ENCODE measurements around the gene RFTN1. TPM values are rescaled to one million over a fixed set of nuclear protein-coding genes. Genes with fewer than 3 reads are reported as not detected.

Gene RFTN1
- total and polyA plus RNA-seq, 9 of the 15 experiments (the other 6 are each of a cell fraction or from before 2014, with no cell fraction given): 0.08 to 0.51 (median 0.11) TPM; not detected in 6

DNA sequence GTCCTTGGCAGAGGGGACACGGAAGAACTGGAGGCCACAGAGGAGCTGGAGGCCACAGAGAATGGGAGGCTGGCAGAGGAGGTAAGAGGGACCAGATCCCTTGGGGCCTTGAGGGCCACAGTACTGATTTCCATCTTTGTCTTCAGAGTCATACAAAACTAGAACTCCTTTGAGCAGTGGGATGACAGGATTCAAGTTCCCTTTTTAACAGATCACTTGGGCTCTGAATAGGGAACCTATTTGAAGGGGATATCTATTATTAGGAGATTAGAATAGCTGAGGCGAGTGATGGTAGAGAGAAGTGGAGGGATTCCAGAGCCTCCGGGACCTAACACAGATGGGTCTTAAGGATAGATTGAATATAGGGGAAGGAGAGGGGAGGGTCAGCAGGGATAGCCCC, 192.8 kb downstream of the RFTN1 start:
- 89% methylated on average over 3 of the region's 3 CpGs for WGBS (ENCODE audit: insufficient coverage, low coverage, missing lambda C conversion rate)
- no peak for ATAC-seq
- intact Hi-C loops (cut with micrococcal nuclease) (no loop called here), in situ Hi-C loops (cut with MboI) (no loop called here)
- Histone ChIP-seq H3K36me3 (ENCODE audit: control insufficient read depth, insufficient read depth, low read length) (peaks cover 78% of the 10 kb centered on the region), H4K20me1 (replicated peaks; ENCODE audit: control insufficient read depth, insufficient read depth, low read length) (no peaks in the 10 kb centered on the region), H3K27me3 (ENCODE audit: control insufficient read depth in 2 of 2, insufficient read depth in 2 of 2, low read length in 2 of 2) (no peaks in the 10 kb centered on the region), H3K79me2 (ENCODE audit: control insufficient read depth, insufficient read depth, low read length) (no peaks in the 10 kb centered on the region), H3K4me3 (no peak overlapping the region), H3K4me1 (replicated peaks in 1 of 2; ENCODE audit: control insufficient read depth in 2 of 2, insufficient read depth in 2 of 2, low read length in 2 of 2) (peaks cover 0 to 12% of the 10 kb centered on the region in 2 experiments; a peak in 2 of 5 replicates), H2AFZ (ENCODE audit: low read depth, low read length) (no peak overlapping the region), H3K4me2 (ENCODE audit: insufficient read depth, low read length) (no peak overlapping the region), H3K9me3 (replicated peaks; ENCODE audit: control insufficient read depth, insufficient read depth, low read depth, low read length) (no peaks in the 10 kb centered on the region), H3K27ac (ENCODE audit: extremely low read depth, low read depth, low read length) (no peak overlapping the region), H3K9me1 (ENCODE audit: control insufficient read depth, insufficient read depth, low read length) (no peaks in the 10 kb centered on the region), H3K9ac (ENCODE audit: insufficient read depth in 1 of 2, low read depth in 2 of 2, low read length in 2 of 2) (no peak overlapping the region)
- no peak for DNase-seq (ENCODE audit: extremely low read depth in 1 of 4, low spot score in 3 of 4)
- POLR2A ChIA-PET: interaction anchor here (0.6 to 0.9 kb wide), 3 partner anchors 9 to 88 kb away, joined by 4 read pairs; no protein-coding TSS in a partner anchor
- CTCF ChIA-PET (ENCODE audit: low intra/inter-chr PET ratio): interaction anchor here (2.2 to 3.0 kb wide), 2 partner anchors 30 to 53 kb away, joined by 13 to 24 read pairs; no protein-coding TSS in a partner anchor
- BruUV-seq (replicated peaks): no TSS peak
- no peak for TF ChIP-seq HNRNPL (IDR thresholded peaks at IDR 0.05; ENCODE audit: low read depth, low read length)
- FAIRE-seq: no peak

DNA sequence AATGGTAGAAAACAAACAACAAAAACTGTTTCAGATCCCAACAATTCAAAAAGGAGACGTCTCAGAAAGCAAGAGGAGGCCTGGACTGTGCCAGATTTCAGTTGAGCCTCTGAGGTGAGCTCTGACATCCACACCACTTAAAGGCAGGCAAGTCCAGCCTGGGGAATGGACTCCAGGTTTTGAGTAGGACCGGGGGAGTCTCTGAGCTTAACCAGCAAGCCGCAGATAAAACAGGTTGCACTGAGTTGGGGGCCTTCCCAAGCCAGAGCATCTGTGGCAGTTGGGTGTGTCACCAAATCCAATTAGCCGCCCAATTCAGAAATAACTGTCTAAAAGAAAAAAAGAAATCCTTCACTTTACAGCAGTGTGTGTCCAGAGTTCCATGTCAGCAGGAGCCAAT, 193.8 kb downstream of the RFTN1 start:
- no peaks in the 10 kb centered on the region for H3K9me1 ChIP-seq (ENCODE audit: control insufficient read depth, insufficient read depth, low read length)
- BruUV-seq (replicated peaks): no TSS peak
- ChIA-PET CTCF (ENCODE audit: low intra/inter-chr PET ratio) (interaction anchor here (2.2 to 3.0 kb wide), 2 partner anchors 29 to 52 kb away, joined by 13 to 24 read pairs; no protein-coding TSS in a partner anchor), POLR2A (interaction anchor here (0.6 to 1.1 kb wide), 3 partner anchors 17 to 207 kb away, joined by 3 to 4 read pairs (median 3); partner anchors contain the start of genes DPH3 and OXNAD1)
- no peaks in the 10 kb centered on the region for H3K79me2 ChIP-seq (ENCODE audit: control insufficient read depth, insufficient read depth, low read length)
- peaks cover 74% of the 10 kb centered on the region for H3K36me3 ChIP-seq (ENCODE audit: control insufficient read depth, insufficient read depth, low read length)
- H3K27me3 ChIP-seq (ENCODE audit: control insufficient read depth in 2 of 2, insufficient read depth in 2 of 2, low read length in 2 of 2): no peaks in the 10 kb centered on the region
- H4K20me1 ChIP-seq (replicated peaks; ENCODE audit: control insufficient read depth, insufficient read depth, low read length): no peaks in the 10 kb centered on the region
- intact Hi-C loops (cut with micrococcal nuclease) (loop anchor here (1.0 kb wide), 3 partner anchors 29 to 231 kb away; no protein-coding TSS in a partner anchor), in situ Hi-C loops (cut with MboI) (no loop called here)
- no peak overlapping the region for H3K4me3 ChIP-seq
- H3K27ac ChIP-seq (ENCODE audit: extremely low read depth, low read depth, low read length): peak overlapping the region; percentile 57
- H3K9ac ChIP-seq (ENCODE audit: insufficient read depth in 1 of 2, low read depth in 2 of 2, low read length in 2 of 2): peak overlapping the region in 1 of 2 experiments; percentile 45; a peak in 2 of 4 replicates
- FAIRE-seq (no peak), DNase-seq (ENCODE audit: extremely low read depth in 1 of 4, low spot score in 3 of 4) (peak; percentile 40 to 57 (median 44)), ATAC-seq (peak; percentile 68)
- WGBS (ENCODE audit: insufficient coverage, low coverage, missing lambda C conversion rate): 55% methylated on average over 4 of the region's 4 CpGs
- peaks cover 0 to 12% of the 10 kb centered on the region in 2 experiments; a peak in 2 of 5 replicates for H3K4me1 ChIP-seq (replicated peaks in 1 of 2; ENCODE audit: control insufficient read depth in 2 of 2, insufficient read depth in 2 of 2, low read length in 2 of 2)
- H3K9me3 ChIP-seq (replicated peaks; ENCODE audit: control insufficient read depth, insufficient read depth, low read depth, low read length): no peaks in the 10 kb centered on the region
- no peak overlapping the region for H3K4me2 ChIP-seq (ENCODE audit: insufficient read depth, low read length)
- peak overlapping the region; percentile 81 for H2AFZ ChIP-seq (ENCODE audit: low read depth, low read length)
- no peak for TF ChIP-seq ZC3H11A (IDR thresholded peaks at IDR 0.05; ENCODE audit: low read depth, low read length)
- TF ChIP-seq, protein P1, sequence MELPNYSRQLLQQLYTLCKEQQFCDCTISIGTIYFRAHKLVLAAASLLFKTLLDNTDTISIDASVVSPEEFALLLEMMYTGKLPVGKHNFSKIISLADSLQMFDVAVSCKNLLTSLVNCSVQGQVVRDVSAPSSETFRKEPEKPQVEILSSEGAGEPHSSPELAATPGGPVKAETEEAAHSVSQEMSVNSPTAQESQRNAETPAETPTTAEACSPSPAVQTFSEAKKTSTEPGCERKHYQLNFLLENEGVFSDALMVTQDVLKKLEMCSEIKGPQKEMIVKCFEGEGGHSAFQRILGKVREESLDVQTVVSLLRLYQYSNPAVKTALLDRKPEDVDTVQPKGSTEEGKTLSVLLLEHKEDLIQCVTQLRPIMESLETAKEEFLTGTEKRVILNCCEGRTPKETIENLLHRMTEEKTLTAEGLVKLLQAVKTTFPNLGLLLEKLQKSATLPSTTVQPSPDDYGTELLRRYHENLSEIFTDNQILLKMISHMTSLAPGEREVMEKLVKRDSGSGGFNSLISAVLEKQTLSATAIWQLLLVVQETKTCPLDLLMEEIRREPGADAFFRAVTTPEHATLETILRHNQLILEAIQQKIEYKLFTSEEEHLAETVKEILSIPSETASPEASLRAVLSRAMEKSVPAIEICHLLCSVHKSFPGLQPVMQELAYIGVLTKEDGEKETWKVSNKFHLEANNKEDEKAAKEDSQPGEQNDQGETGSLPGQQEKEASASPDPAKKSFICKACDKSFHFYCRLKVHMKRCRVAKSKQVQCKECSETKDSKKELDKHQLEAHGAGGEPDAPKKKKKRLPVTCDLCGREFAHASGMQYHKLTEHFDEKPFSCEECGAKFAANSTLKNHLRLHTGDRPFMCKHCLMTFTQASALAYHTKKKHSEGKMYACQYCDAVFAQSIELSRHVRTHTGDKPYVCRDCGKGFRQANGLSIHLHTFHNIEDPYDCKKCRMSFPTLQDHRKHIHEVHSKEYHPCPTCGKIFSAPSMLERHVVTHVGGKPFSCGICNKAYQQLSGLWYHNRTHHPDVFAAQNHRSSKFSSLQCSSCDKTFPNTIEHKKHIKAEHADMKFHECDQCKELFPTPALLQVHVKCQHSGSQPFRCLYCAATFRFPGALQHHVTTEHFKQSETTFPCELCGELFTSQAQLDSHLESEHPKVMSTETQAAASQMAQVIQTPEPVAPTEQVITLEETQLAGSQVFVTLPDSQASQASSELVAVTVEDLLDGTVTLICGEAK (IDR thresholded peaks at IDR 0.05): no peak
- TF ChIP-seq, protein P1 (CRISPR knock-in tag; IDR thresholded peaks at IDR 0.05): no peak
- no peak for TF ChIP-seq MTA3 (IDR thresholded peaks at IDR 0.05; ENCODE audit: borderline replicate concordance)
- TF ChIP-seq HNRNPL (IDR thresholded peaks at IDR 0.05; ENCODE audit: low read depth, low read length): no peak
